Neural cell (in vitro differentiated cells): Measurements from ENCODE around the gene GCK. TPM values are rescaled to one million over a fixed set of nuclear protein-coding genes. Genes with fewer than 3 reads are reported as not detected.

Experiments
- polyA plus RNA-seq: library from polyadenylated mRNA; depleted of rRNA; stranded (reverse); fragments of >200 nt; gene quantifications from 2 replicates; pipeline ENCODE4 v1.2.3, GENCODE V29; 2014
- small RNA-seq, 3 experiments: library from RNA; depleted of rRNA; stranded (forward); fragments of <200 nt; gene quantifications; one replicate each; pipeline ENCODE3, GENCODE V24; 2012

The GCK gene
- polyA plus RNA-seq, 1 donor from 2014 or later, result 7.4 TPM

Small RNA genes lying within 50 kb of the gene (small RNA-seq; reads per million reads assigned to genes)
- gene RNA5SP230, result 0 reads per million in 3 experiments

Other genes with a start within 250 kb of the GCK start
- gene SPDYE1, start 191.5 kb downstream of the GCK start, polyA plus RNA-seq, result not detected in 2 replicates
- gene DBNL, start 144.7 kb downstream of the GCK start, polyA plus RNA-seq, result 124 and 136 TPM in 2 replicates
- not detected in 2 replicates for gene PGAM2, start 123.9 kb downstream of the GCK start, polyA plus RNA-seq
- gene POLM, start 106.9 kb downstream of the GCK start, polyA plus RNA-seq, result 24.6 and 27.7 TPM in 2 replicates
- 0.30 TPM in 1 of 2 replicates, not detected in the other for gene AEBP1, start 85.1 kb downstream of the GCK start, polyA plus RNA-seq
- 79.5 and 84.6 TPM in 2 replicates for gene POLD2, start 65.9 kb downstream of the GCK start, polyA plus RNA-seq
- 0.76 TPM in 1 of 2 replicates, not detected in the other for gene MYL7, start 48.1 kb downstream of the GCK start, polyA plus RNA-seq
- gene YKT6, start 11.5 kb upstream of the GCK start, polyA plus RNA-seq, result 93.4 and 114 TPM in 2 replicates
- 67.3 and 96.3 TPM in 2 replicates for gene CAMK2B, start 136.2 kb upstream of the GCK start, polyA plus RNA-seq